NCI-H69 (cell line): ENCODE data around the gene ADTRP.

Source experiments
- DNase-seq: peaks from one replicate; lab custom pipeline; 2025; lab: John Stamatoyannopoulos, UW

Gene ADTRP

GRCh38 chr6:11722805-11723631 lies 55.6 kb downstream of the ADTRP start:
- DNase-seq = no peak

DNA sequence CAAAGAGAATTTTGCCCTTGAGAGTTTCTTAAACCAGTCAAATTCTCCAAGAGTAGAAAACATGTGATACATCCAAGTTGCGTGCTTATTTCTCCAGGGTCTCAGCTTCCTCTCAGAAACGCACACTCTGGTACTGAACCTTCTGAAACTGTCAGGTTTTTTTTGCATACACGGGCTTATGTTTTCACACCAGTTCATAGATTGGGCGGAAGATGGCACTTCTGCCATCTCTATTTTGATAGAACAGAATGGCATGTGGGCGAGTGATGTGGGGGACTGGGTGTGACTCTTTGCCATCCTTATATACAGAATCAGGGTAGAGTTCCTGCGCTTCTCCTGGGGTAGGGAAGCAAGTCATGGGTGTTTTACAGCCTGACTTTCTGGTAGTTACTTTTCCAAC lies 56.4 kb downstream of the ADTRP start:
- no peak for DNase-seq

GRCh38 chr6:11718463-11718862 lies 60.1 kb downstream of the ADTRP start:
- DNase-seq = no peak

- DNase-seq = no peak
Observed at GRCh38 chr6:11718031-11718430, 60.6 kb downstream of the ADTRP start.

- peak; percentile 33 for DNase-seq
Observed at GRCh38 chr6:11714798-11715285, 63.8 kb downstream of the ADTRP start.

GRCh38 chr6:11714116-11714797 lies 64.3 kb downstream of the ADTRP start:
- DNase-seq = no peak

- no peak for DNase-seq
Observed at GRCh38 chr6:11712760-11713159, 65.8 kb downstream of the ADTRP start.

GRCh38 chr6:11711984-11712711 lies 66.5 kb downstream of the ADTRP start:
- DNase-seq = no peak

DNA sequence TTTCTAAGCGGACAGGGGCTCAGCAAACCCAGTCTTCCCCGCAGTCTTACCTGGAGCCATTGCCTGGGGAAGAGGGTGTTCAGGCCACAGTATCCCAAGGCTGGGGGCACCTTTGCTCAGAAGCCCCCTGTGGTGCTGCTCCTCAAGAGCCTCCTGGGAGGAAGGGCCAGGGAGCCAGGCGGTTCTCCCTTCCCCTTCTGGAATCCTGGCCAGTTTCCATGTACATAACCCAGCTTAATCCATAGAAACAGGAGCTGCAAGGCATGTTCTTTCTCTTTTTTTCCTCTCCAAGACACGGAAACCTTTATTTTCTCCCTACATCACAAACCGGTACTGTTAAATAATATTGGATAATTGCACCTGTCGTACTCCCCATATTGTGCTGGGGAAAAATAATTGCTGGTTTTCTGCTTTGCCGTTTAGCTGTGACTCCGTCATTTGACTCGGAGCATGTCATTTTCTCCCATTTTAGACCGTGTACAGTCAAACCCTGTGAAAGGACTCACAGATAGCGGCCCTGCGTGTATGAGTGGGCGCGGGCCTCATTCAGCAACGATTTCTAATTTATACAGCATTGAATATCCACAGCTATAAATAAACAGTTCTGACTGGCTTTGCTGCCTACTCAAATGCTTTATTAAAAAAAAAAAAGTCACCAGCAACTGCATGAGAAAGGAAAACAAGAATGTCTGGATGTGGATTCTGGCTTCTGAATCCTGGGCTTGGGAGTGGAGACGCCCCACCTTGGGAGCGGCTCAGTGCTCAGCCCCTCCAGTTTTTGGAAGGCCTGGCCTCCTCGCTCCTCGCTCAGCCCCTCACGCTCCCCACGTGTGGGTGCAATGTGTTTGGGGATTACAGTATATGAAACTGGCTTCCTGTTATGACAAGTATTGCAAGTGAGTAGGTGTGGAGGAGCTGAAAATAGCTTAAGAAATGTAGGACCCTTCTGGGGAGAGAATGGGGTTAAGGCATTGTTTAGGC lies 67.3 kb downstream of the ADTRP start:
- DNase-seq = no peak

DNA sequence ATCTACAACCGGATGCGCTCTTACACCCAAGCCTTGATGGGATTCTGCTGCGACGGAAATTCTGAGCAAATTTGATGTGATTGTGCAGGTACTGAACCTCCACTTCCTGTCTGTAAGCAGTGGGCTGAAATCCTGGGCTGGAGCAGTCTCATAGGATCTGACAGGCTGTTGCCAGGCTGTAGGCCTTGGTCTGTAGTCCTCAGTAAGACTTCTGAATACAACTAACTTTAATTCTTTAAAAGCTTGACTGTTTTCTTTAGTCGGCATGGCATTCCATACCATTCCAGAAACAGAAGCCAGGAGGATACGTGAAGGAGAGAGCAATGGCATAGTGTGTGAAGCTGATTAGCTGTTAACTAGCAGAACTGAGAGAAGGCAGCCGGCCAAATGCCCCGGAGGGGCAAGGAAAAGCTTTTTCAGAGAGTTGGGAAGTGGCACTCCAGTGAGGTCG lies 68.3 kb downstream of the ADTRP start:
- no peak for DNase-seq

DNA sequence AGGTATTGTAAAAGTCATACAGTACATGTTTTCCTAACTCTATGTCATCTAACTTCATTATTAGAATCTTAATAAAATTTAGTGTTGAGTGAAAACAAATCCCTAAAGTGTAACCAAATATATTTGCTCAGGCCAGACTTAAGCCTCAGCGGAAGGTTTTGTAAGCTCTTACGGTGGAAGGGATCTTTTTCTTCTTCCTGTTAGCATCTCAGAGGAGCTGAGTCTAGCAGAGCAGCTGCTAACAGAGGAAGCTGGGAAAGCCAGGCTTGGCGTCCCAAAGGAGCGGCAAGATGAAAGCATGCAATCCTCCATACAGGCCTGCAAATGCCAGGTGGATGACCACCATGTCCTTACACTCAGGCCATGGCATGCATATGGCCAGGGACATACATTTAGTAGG lies 72.4 kb downstream of the ADTRP start:
- no peak for DNase-seq

- no peak for DNase-seq
Observed at GRCh38 chr6:11705483-11705882, 73.1 kb downstream of the ADTRP start.

DNA sequence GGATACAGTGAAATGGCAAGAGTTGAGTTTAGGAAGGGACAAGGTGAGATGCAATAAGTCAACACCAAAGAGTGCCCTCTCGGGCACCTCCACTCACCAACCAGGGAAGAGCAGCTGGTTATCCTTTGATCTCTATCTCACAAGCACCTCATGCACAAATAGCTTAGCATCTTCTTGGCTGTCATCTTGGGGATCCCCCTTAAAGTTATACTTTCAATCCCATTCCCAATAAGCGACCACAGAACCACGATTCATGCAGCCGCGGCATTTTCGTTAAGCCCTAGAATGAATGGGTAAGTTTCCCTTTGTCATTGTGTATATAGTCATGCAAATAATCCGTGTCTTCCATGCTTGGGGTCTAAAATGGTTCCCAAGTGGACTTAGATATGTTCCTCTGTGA lies 73.5 kb downstream of the ADTRP start:
- DNase-seq = no peak

- DNase-seq = no peak
Observed at GRCh38 chr6:11703725-11704124, 74.9 kb downstream of the ADTRP start.

DNA sequence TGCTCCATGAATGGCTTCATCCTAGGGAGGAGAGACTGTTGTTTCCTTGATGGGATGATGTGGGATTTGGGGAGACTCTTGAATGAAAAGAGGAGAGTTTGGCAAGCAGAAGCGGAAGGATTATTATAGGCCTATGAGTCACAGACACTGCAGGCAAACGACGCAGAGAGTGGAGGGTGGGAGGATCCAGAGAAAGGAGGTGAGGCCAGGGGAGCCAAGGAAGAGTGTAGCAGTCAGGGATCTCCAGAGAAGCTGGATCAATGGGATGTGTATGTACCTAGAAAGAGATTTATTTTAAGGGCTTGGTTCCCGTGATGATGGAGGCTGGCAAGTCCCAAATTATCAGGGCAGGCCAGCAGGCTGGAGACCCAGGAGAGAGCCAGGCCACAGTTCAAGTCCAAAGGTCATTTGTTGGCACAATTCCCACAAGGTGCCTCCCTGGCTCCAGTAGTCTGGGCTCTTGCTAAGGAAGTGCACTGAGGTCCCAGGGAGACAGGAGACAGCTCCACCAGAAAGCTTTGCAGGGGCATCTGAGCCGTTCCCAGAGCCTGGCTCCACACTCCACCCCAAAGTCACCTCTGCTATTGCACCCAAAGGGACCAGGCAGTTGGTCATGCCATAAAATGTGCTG lies 76.0 kb downstream of the ADTRP start:
- no peak for DNase-seq

DNA sequence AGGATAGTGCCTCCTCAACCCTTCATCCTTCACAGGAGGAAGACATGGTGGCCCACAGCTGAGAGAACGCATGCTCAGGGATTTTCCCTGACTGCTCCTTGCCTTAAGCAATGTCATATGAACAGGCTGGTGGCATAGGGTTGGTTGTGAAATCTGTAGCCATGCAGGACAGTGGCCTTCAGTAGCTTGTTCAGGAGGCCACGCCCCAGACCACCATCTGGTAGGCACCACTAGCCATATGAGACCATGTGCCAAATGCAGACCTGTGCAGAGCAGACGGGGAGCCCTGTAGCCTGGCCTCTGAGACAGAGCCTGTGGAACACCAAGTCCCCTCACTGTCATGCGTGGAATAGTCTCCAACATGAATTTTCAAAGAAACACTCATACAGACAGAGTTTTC lies 76.5 kb downstream of the ADTRP start:
- no peak for DNase-seq

DNA sequence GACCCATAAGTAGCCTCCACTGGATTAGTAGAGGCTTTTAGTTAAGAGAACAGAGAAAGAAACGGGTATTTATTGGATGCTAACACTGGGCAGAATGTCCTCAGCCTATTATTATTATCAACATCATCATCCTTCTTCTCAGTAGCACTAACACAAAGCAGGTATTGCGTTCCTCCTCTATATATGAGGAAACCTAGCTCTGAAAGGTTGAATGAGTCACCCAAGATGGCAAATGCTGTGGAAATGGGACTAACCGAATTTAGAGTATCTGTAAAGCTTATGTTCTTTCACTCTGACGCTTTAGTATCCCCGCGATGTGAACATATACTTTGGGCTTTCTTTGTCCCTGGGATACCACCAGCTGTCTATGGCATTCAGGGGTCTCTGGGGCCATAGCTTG lies 77.0 kb downstream of the ADTRP start:
- no peak for DNase-seq

GRCh38 chr6:11700118-11700718 lies 78.4 kb downstream of the ADTRP start:
- DNase-seq = peak; percentile 67

DNA sequence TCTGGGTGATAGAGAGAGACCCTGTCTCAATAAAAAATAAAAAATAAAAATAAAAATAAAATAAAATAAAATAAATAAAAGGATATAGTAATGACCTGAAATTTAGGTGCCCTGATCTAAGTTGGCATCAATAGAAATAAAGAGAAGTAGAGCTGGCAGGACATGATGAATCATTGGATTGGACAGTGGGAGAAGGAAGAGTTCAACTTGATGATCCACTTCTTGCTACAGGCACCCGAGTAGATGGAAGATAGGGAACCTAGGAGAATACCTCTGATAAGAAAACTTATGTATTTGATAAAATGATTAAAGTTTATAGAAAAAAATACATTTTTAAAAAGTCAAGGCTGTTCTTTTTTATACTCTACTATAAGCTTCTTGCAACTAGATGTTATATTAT lies 79.0 kb downstream of the ADTRP start:
- no peak for DNase-seq
